NCI-H2081 (cell line): ENCODE results near the gene NRN1.
"Not testable (repeated sequence)": the region's sequence is repeated elsewhere in the genome, so short reads cannot be mapped to it uniquely, and the experiment has no call there.

Experiments
- DNase-seq, 2 experiments: peaks; one replicate each; lab custom pipeline; 2025; lab: John Stamatoyannopoulos, UW

NRN1 gene

DNA sequence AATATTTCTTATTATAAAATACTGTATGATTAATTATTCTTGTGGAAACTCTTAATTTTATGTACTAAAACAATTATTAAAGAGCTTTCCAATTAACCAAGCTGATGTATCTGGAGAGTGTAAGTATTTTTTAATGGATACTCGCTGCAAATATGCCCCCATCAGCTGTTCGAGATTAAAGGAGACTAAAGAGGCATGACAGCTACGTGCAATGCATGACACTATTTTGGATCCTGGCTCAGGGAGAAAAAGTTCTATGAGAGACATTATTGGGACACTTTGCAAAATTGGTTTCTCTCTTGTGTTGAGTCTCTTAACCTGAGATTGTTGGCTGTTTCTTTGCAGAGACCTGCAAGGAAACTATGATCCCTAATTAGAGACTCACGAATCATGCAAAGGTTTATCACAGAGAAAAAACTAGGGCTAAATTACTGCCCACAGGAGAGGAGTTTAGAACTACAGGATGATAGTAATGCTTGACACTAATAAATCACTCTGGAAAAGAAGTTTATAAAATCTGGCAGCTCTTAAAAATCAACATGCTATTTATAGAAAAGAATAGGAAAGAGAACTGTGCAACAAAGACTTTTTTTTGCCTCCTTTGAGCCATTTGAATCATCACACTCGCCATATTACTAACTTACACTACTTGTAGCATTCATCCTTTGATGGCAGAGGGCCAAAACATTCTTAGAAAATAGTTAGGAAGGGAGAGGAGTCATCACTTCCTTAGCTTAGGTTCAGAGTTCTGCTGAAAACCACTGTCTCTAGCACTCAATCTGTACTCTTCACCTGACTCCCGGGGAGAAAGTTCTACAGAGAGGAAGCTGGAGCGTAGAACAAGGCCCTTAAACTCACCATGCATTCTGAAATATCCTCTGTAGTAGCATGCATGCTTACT lies 25.3 kb downstream of the NRN1 start:
- no peak for DNase-seq

DNA sequence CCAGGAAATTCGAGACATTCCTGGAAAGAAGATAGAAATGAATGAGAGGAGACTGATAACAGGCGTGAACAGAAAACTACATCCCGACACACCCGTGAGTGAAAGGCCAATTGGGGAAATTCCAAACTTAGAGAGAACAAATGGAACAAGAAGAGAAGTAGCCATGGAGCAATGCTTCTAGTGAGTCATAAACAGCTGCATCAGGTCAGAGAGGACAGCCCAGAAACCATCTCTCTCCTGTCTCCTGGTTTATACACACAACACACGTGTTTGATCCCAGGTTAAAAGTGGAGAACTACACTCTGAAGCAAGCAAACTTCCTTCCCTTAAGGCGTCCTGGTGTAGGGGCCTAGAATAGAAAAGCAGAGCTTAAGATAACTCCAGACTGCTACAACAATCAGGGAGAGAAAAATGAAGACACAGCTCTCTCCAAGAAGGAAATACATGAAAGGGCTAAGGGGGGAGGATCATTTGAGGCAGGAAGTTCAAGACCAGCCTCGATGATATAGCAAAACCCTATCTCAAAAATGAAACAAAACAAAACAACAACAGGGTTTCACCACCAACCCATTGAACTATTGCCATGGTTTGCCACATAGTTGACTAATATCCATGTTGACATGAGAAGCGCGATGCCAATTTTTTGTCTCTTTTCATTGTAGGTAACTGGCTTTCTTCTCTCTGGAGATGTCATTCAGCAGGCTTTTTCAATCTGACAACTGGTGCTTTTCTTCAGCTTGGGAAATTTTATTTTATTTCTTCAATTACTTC lies 26.9 kb downstream of the NRN1 start:
- no peak for DNase-seq

DNA sequence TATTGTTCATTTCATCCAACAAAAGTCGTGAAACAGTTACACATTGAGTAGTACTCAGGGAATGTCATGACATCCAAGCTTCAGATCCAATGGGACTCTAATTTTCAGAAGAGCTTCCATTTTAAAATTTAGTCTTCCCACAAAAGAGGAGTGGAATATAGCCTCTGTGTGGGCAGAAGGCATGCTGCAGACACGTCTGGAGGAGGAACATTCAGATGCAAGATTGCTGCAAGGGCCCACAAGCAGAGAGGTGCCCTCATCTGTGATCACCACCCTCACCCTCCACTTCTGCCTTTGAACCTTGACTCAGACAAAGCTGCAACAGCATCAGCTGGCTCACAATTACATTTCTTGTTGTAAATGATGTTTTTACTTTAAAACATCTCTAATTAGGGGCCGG lies 29.9 kb downstream of the NRN1 start:
- DNase-seq = no peak

DNA sequence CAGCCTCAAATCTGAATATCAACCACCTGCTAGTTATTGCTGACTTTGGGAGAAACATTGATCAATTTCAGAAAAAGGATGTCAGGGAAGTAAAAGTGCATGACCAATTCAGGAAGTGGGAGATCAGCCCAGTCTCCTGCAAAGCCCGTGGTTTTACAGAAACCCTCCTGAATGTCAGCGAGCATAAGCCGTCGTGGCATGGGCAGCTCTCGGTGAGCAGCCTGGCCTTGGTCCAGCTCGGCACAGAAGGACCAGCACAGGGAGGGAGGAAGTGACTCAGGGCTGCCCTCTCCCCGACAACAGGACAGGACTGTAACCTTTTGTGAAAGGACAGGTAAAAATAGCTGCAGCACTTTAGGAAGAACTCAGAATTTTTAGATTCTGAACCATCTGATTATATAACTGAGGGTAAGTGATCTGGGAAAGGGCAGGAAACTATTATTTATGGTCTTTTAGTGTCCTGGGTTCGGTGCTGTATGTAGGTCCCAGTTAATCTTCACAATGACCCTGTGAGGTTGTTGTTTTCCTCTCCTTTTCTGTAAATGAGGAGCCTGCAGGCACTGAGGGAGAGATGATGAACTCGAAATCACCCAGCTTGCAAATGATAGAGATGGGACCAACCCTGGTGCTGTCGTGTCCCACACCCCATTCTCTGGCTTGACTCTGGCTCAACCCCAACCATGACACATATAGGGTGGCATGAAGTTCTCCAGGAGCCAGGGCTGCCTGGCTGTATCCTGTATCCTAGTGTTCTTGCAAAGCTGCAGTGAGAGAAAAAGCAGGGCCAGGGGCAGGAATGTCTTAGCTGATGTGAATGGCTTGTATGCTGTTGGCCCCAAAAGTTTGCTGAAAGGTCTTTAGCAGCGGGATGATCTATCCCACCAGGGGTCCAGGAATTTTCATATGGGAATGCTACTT lies 37.6 kb downstream of the NRN1 start:
- no peak for DNase-seq

DNA sequence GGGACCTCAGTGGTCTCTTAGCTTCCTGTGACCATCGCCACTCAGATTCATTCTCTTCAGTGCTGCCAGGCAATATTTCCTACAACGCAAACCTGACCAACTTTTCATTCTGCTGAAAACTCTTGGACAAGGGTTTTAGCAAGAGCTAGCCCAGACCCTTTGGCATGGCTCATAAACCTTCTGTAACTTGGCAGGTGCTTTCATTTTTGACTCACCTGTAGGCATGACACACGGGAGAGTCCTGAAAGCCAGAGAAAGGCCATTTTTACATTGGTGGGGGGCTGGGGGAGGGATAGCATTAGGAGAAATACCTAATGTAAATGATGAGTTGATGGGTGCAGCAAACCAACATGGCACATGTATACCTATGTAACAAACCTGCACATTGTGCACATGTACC lies 38.7 kb downstream of the NRN1 start:
- DNase-seq = not testable (repeated sequence)

DNA sequence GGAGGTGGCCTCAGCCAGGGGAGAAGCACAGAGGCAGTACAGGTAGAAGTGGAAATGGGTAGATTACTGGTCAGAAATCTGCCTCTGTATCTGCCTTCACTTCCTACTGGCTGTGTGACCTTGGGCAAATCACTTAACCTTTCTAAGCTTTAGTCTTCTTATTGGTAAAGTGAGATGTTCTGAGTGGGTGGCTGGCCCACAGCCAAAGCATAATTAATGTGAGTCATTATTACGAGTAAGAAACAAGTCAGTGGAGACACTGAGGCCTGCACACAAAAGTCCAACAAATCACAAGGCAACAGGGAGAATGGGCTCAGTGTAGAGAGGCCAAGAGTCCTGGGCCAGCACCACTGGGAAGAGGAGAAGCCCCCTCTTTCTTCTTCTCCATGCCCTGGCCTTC lies 39.1 kb downstream of the NRN1 start:
- no peak for DNase-seq

DNA sequence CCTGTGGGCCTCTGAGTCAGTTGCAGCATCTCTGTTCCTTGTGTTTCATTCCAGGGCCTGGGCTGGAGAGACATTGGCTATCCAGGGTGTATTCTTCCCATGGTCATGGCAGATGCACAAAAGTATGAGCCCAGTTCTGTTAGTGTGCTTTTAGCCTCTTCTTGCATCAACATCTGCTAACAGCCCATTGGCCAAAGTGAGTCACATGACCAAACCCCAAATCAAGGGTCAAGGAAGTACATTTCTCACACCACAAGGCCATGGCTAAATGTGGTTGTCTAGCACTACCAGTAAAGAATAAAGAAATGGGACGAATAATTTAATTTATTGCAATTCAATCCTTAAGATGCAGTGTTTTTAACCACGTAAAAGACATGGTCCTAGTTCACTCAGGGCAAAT lies 43.9 kb downstream of the NRN1 start:
- DNase-seq = no peak

DNA sequence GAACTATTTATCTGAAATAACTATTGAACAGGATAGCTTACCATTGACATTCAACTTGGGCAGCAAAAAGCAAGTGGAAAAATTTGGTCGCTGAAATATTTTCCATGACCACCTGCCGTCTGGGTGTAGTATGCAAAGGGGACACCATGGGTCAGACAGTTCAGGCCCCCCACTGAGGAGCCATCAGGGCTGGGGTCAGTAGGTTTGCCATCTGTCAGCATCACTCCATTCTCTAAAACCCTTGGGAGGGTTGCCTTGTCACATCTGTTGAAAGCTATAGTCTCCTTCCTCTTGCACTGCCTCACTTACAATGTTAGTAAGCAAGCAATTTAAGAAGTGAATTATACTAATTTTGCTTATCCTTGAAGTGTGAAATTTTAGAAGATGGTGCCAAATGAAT lies 44.9 kb downstream of the NRN1 start:
- DNase-seq = no peak

DNA sequence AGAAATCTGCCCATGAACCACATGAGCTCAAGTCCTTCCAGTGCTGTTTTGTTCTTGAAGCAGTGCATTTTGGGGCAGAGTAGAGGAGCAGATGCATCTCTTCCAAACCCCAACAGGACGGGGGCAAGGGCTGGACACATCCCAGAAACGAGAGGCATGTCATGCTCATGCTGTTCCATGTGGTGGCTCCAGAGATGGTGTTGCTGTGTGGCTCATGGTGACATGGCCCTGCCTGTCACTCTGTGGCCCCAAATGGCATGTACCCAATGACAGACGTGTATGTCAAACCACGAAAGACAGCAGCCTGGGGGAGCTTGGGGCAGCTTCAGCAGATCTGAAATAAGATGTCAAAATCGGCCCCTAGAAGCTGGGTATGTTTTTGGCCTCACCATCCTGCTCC lies 46.3 kb downstream of the NRN1 start:
- DNase-seq = no peak

DNA sequence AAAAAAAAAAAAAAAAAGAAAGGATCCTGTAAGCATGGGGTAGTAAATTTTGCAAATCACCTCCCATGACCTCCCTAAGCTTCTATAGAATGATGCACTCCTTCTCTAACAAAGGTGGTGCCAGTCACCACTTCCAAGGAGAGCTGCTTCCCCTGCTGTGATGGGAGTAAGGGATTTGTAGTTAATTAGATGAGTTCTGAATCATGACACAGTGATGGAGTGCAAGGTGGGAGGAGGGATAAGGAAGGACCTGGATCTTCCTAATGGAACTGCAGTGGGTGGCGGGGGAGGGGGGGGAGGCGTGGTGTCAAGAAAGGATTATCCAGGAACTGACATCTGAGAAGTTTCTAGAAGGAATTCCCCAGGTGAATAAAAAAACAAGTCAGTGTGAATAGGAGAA lies 47.8 kb downstream of the NRN1 start:
- DNase-seq = no peak

DNA sequence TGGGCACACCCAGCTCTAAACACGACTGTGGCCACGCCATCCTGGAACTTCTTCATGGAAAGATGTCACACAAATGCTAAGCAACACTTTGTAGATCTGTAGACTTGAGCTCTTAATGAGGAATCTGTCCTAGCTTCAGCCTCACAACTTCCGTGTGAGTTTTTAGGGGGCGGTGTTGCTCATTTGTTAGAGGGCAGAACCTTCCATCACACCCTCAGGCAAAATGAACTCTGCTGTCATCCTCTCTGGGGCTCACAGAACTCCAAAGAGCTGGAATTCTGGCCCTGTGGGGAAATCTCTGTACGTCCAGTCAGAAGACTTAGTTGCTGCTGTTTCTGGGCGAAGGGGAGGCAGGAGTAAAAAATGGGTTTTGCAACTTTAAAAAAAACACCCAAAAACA lies 49.8 kb downstream of the NRN1 start:
- DNase-seq = no peak

DNA sequence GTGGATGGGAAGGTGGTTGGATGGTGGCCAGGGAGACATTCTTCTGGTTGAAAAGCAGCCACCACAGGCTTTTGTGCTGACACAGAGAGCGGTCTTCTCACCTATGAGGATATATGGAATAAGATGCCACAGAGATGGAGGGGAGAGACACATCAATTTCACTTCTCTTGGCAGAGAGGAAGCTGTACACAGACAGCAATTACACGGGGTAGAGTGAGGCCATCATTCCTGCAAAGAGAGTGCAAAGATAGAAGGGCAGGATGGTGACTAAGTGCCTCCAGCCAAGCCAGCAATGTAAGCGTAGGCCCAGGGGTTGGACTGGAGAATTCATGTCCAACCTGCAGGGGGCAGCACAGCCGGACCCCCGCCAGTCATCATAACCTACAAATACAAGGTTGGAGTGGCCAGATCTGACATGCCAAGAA lies 56.4 kb downstream of the NRN1 start:
- no peak for DNase-seq
